ENCODE data around the gene CHST15. TPM values are rescaled to one million over a fixed set of nuclear protein-coding genes. Genes with fewer than 3 reads are reported as not detected.

Gene CHST15
- total RNA-seq, 1 donor from 2014 or later, result 148 TPM

- peaks cover 4% of the 10 kb centered on the region for H3K4me1 Mint-ChIP-seq (ENCODE audit: unreplicated experiment)
- H3K9me3 Mint-ChIP-seq (ENCODE audit: unreplicated experiment), result no peaks in the 10 kb centered on the region
- TF ChIP-seq CTCF (IDR thresholded peaks at IDR 0.05; ENCODE audit: unreplicated experiment), result no peak
- H3K27ac Mint-ChIP-seq (ENCODE audit: unreplicated experiment), result no peak overlapping the region
- H3K4me3 Mint-ChIP-seq (ENCODE audit: unreplicated experiment), result no peak overlapping the region
- H3K27me3 Mint-ChIP-seq (ENCODE audit: unreplicated experiment), result peaks cover 8% of the 10 kb centered on the region
- peaks cover 44% of the 10 kb centered on the region for H3K36me3 Mint-ChIP-seq (ENCODE audit: low read depth, unreplicated experiment)
- no peak for DNase-seq (ENCODE audit: low spot score)
Measured at GRCh38 chr10:124033887-124034218, 59.5 kb downstream of the CHST15 start.

DNA sequence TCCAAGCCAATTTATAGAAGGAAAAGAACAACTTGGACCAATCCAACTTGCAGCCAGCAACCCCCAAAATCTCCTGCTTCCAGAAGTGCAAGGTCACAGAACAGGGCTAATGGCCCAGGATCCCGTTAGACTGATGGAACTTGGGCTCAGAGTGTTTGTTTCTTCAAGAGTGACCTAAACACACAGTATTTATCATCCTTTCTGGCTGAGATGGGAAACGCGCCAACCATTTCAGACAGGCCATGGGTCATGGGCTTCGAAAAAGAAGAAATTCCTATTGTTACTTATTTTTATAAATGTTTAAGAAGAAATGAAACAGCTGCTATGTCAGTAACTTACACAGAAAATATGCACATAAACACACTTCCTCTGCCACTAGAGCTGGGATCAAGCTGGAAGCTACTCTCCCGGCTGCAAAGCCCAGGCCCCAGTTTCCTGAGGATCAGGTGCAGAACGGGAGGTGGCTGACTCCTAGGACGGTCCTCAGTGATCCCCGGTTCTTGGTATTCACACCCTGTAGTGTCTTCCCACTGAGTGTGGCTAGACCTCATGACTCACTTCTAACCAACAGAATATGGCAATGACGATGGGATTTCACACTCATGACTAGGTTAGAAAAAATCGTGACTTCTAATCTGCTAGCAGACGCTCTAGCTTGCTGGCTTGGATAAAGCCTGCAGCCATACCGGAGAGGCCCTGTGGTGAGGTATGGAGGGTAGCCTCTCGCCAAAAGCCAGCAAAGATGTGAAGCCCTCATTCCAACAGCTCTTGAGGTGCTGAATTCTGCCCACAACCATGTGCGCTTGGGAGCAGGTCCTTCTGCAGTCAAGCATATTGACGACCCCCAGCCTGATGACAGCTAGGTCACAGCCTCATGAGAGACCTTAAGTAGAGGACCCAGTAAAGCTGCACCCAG is 60.2 kb downstream of the CHST15 start:
- H3K4me1 Mint-ChIP-seq (ENCODE audit: unreplicated experiment), result peaks cover 3% of the 10 kb centered on the region
- H3K9me3 Mint-ChIP-seq (ENCODE audit: unreplicated experiment), result no peaks in the 10 kb centered on the region
- no peak for DNase-seq (ENCODE audit: low spot score)
- H3K27me3 Mint-ChIP-seq (ENCODE audit: unreplicated experiment), result peaks cover 8% of the 10 kb centered on the region
- no peak for TF ChIP-seq CTCF (IDR thresholded peaks at IDR 0.05; ENCODE audit: unreplicated experiment)
- no peak overlapping the region for H3K27ac Mint-ChIP-seq (ENCODE audit: unreplicated experiment)
- H3K36me3 Mint-ChIP-seq (ENCODE audit: low read depth, unreplicated experiment), result peaks cover 44% of the 10 kb centered on the region
- no peak overlapping the region for H3K4me3 Mint-ChIP-seq (ENCODE audit: unreplicated experiment)

DNA sequence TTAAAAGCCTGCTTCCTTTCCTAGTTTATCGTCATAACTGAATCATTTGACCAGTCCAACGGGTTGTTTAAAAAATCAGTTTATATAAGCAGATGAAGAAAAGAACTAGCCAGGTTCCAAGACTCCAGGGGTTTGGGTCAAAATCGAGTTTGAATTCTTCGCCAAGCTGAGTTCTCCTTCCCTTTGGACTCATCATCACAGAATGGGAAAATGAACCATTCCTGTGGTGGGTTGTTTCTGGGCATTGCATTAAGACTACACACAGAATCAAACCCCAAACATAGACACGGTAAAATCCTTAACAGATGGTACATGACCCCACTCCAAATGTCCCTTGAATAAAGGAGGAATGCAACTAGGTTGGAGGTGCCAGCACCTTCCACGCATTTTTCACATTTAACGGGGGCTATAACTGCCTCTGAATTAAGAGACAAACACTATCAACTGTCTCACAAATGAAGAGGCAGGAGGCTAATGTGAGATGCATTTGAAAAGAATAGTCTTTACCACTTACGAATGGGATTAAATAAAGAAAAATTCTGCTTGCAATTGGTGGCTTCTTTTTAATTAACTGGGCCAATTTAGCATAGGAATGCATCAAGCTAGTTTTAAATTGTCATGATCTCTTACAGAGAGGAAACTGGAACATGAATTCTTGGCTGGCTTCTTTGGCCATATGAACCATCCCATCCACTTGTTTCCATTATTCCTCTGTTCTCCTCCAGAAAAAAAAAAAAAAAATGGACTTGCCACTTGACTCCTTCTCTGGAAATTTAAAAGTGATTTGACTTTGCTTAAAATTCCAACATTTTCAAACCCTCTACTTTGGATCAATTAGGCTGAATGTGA is 61.1 kb downstream of the CHST15 start:
- no peak for TF ChIP-seq CTCF (IDR thresholded peaks at IDR 0.05; ENCODE audit: unreplicated experiment)
- Mint-ChIP-seq H3K9me3 (ENCODE audit: unreplicated experiment) (no peaks in the 10 kb centered on the region), H3K36me3 (ENCODE audit: low read depth, unreplicated experiment) (peaks cover 45% of the 10 kb centered on the region), H3K4me3 (ENCODE audit: unreplicated experiment) (no peak overlapping the region), H3K4me1 (ENCODE audit: unreplicated experiment) (peaks cover 3% of the 10 kb centered on the region), H3K27ac (ENCODE audit: unreplicated experiment) (no peak overlapping the region), H3K27me3 (ENCODE audit: unreplicated experiment) (peaks cover 8% of the 10 kb centered on the region)
- DNase-seq (ENCODE audit: low spot score), result no peak

DNA sequence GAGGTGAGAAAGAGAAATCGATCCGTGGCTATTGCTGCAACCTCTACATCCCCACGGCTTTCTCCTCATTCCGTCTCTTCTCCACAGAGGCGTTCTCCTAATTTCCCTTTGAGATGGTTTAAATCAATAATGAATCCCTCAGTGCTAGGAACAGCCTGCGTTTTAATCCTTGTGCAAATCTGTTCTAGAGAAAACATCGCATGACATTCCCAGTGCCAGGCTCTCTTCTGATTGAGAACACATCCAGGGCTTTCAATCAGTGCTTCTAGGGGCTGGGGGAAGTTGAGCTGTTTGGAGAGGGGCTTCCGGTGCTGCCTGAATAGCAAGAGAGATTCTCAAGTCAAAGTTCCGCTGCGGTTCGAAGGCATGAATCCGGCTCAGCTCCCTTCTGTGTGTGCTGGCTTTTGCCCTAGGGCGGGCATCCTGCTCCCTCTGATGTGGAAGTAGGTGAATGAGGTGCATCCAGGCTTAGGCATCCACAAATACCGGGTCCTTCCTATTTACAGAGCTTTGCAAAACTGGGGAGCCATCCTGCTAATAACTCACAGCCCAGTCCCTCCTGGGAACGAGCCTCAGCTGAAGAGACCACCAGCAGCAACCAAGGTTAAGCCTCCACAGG is 62.8 kb downstream of the CHST15 start:
- H3K36me3 Mint-ChIP-seq (ENCODE audit: low read depth, unreplicated experiment), result peaks cover 39% of the 10 kb centered on the region
- H3K9me3 Mint-ChIP-seq (ENCODE audit: unreplicated experiment), result no peaks in the 10 kb centered on the region
- DNase-seq (ENCODE audit: low spot score), result no peak
- H3K27me3 Mint-ChIP-seq (ENCODE audit: unreplicated experiment), result peaks cover 8% of the 10 kb centered on the region
- no peak overlapping the region for H3K27ac Mint-ChIP-seq (ENCODE audit: unreplicated experiment)
- TF ChIP-seq CTCF (IDR thresholded peaks at IDR 0.05; ENCODE audit: unreplicated experiment), result no peak
- no peak overlapping the region for H3K4me3 Mint-ChIP-seq (ENCODE audit: unreplicated experiment)
- H3K4me1 Mint-ChIP-seq (ENCODE audit: unreplicated experiment), result peaks cover 13% of the 10 kb centered on the region

All from endothelial cell (in vitro differentiated cells).